Measurements from ENCODE around the gene SERPINB13. TPM values are rescaled to one million over a fixed set of nuclear protein-coding genes. Genes with fewer than 3 reads are reported as not detected.

The SERPINB13 gene
- total RNA-seq, 2 donors from 2014 or later, result not detected

DNA sequence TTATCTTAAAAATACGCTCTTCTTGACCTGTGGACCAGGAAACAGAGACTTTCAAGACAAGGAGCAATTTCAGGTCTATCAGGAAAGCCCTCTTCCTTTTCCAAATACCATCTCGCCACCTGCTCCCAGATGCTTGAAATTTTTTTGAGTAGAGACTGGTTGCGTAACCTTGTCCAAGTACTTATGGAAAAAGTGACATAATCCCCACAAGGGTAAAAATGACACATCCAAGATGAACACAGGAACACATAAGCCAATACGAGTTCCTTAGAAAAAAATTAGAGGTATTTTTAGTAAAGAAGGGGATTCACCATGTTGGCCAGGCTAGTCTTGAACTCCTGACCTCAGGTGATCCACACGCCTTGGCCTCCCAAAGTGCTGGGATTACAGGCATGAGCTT is 1.8 kb downstream of the SERPINB13 start:
- TF ChIP-seq, protein P1, sequence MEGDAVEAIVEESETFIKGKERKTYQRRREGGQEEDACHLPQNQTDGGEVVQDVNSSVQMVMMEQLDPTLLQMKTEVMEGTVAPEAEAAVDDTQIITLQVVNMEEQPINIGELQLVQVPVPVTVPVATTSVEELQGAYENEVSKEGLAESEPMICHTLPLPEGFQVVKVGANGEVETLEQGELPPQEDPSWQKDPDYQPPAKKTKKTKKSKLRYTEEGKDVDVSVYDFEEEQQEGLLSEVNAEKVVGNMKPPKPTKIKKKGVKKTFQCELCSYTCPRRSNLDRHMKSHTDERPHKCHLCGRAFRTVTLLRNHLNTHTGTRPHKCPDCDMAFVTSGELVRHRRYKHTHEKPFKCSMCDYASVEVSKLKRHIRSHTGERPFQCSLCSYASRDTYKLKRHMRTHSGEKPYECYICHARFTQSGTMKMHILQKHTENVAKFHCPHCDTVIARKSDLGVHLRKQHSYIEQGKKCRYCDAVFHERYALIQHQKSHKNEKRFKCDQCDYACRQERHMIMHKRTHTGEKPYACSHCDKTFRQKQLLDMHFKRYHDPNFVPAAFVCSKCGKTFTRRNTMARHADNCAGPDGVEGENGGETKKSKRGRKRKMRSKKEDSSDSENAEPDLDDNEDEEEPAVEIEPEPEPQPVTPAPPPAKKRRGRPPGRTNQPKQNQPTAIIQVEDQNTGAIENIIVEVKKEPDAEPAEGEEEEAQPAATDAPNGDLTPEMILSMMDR (IDR thresholded peaks at IDR 0.05), result no peak
- no peaks in the 10 kb centered on the region for H3K27me3 ChIP-seq
- intact Hi-C loops (cut with DNase I), result no loop called here
- no peaks in the 10 kb centered on the region for H3K4me1 ChIP-seq
- DNase-seq, result no peak
- H3K27ac ChIP-seq, result no peak overlapping the region
- no peaks in the 10 kb centered on the region for H3K9me3 ChIP-seq
- H3K9ac ChIP-seq (ENCODE audit: low read depth in 2 of 2, low read length in 2 of 2), result no peak overlapping the region
- H3K36me3 ChIP-seq, result no peaks in the 10 kb centered on the region
- H3K4me3 ChIP-seq, result no peak overlapping the region

DNA sequence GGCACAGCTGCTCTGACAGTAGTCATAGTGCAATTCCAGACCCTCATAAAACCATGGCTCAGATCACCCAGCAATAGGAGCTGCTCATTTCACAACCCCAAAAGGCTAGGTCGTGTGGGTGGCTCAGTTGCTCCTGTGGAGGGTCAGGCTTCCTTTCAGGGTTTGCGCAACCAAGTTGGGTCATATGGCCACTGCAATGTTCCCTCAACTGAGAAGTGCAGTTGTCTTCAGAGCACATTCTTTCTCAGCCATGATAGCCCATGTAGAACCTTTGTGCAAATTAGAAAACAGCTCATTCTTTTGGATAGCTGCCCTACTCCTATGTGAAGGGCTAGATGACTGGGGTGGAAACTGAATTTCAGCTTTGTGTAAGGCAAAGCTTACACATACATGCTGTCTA is 3.2 kb downstream of the SERPINB13 start:
- H3K27me3 ChIP-seq, result no peaks in the 10 kb centered on the region
- no peak for DNase-seq
- H3K9me3 ChIP-seq, result no peaks in the 10 kb centered on the region
- H3K27ac ChIP-seq, result no peak overlapping the region
- H3K4me3 ChIP-seq, result no peak overlapping the region
- TF ChIP-seq, protein P1 (IDR thresholded peaks at IDR 0.05), result no peak
- intact Hi-C loops (cut with DNase I), result no loop called here
- no peaks in the 10 kb centered on the region for H3K4me1 ChIP-seq
- no peak overlapping the region for H3K9ac ChIP-seq (ENCODE audit: low read depth in 2 of 2, low read length in 2 of 2)
- no peaks in the 10 kb centered on the region for H3K36me3 ChIP-seq

DNA sequence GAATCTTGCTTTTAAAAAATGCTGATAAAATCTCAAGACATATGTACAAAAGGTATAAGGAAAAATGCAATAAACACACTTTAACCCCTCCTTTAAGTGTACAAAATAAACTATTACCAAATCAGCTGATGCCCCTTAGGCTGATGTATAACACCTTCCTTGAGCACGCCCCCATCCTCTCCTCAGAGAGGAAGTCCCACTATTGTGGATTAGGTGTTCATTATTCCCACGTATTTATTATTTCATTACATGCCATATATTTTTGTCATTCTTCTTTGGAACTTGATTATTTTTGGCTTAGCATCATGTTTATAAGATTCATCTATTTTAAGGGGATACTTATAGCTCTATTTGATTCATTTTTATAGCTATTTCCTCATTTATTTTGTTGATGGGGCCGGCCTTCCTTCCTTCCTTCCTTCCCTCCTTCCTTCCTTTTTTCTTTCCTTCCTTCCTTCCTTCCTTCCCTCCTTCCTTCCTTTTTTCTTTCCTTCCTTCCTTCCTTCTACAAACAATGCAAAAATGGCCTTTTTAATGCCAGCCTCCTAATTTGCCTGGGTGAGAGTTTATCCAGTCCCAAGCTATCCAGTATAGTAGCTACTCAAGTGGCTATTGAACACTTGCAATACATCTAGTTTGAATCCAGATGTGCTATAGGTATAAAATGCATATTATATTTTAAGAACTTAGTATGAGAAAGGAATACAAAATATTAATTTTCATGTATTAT is 4.0 kb downstream of the SERPINB13 start:
- TF ChIP-seq, protein P1 (IDR thresholded peaks at IDR 0.05), result no peak

DNA sequence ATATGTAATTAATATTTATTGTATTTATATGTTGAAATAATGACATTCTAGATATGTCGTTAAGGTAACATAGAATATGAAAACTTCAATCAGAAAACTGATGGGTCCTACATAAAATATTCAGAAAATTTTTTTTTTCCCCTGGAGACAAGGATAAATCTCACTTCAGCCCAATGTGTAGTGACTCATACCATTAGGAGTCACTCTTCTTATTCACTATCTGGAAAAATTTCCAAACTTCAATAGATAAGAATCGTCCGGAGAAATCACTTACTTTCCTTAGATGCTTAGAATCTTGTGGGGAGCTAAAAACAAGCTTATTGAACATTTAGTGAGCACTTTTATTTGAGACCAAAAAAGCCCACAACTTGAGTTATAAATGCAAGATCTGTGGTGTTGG is 4.6 kb downstream of the SERPINB13 start:
- H3K27ac ChIP-seq, result no peak overlapping the region
- no peaks in the 10 kb centered on the region for H3K9me3 ChIP-seq
- no peak for DNase-seq
- intact Hi-C loops (cut with DNase I), result no loop called here
- no peaks in the 10 kb centered on the region for H3K36me3 ChIP-seq
- H3K27me3 ChIP-seq, result no peaks in the 10 kb centered on the region
- TF ChIP-seq, protein P1 (IDR thresholded peaks at IDR 0.05), result no peak
- no peak overlapping the region for H3K4me3 ChIP-seq
- H3K4me1 ChIP-seq, result no peaks in the 10 kb centered on the region
- no peak overlapping the region for H3K9ac ChIP-seq (ENCODE audit: low read depth in 2 of 2, low read length in 2 of 2)

More for the DNA sequence above, 4.0 kb downstream of the SERPINB13 start:
- no peaks in the 10 kb centered on the region for H3K9me3 ChIP-seq
- DNase-seq, result no peak
- H3K27ac ChIP-seq, result no peak overlapping the region
- intact Hi-C loops (cut with DNase I), result no loop called here
- H3K4me3 ChIP-seq, result no peak overlapping the region
- no peaks in the 10 kb centered on the region for H3K4me1 ChIP-seq
- no peaks in the 10 kb centered on the region for H3K27me3 ChIP-seq
- no peaks in the 10 kb centered on the region for H3K36me3 ChIP-seq
- no peak overlapping the region for H3K9ac ChIP-seq (ENCODE audit: low read depth in 2 of 2, low read length in 2 of 2)

DNA sequence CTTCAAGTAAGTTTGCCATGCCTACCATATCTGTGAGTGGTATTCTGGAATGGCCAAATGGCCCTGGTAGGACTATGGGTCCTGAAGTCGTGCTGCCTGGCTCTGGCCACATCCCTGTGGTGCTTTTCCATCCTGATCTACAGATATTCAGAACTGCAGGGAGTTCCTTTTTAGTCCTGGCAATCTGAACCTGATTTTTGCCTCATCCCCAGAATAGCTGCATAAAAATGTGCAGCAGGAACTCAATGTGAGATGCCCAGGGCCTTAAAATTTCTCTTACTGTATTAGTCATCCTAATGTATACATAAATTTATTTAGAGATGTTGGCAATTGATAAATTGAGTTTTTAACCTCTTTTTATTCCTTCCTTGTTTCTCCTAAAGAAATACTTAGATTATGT is 5.3 kb downstream of the SERPINB13 start:
- H3K27ac ChIP-seq, result no peak overlapping the region
- no peaks in the 10 kb centered on the region for H3K9me3 ChIP-seq
- H3K27me3 ChIP-seq, result no peaks in the 10 kb centered on the region
- H3K4me3 ChIP-seq, result no peak overlapping the region
- H3K9ac ChIP-seq (ENCODE audit: low read depth in 2 of 2, low read length in 2 of 2), result no peak overlapping the region
- TF ChIP-seq, protein P1 (IDR thresholded peaks at IDR 0.05), result no peak
- H3K36me3 ChIP-seq, result no peaks in the 10 kb centered on the region
- H3K4me1 ChIP-seq, result no peaks in the 10 kb centered on the region
- no peak for DNase-seq
- intact Hi-C loops (cut with DNase I), result no loop called here
